Amygdala (tissue), 56 donors: ENCODE results near the gene CEL.

Experiments used
- DNase-seq, 56 donors: peaks; one replicate each; lab custom pipeline; 2025; lab: John Stamatoyannopoulos, UW

The CEL gene

GRCh38 chr9:133113949-133114885 is 52.4 kb downstream of the CEL start:
- peak in 38 of 56 donors; percentile 27 to 83 (median 59) for DNase-seq

GRCh38 chr9:133114886-133115603 is 53.3 kb downstream of the CEL start:
- DNase-seq: no peak

GRCh38 chr9:133115604-133116345 is 54.0 kb downstream of the CEL start:
- peak in 8 of 56 donors; percentile 22 to 47 (median 40) for DNase-seq

- DNase-seq: no peak
Measured at GRCh38 chr9:133116346-133117231, 54.8 kb downstream of the CEL start.

- DNase-seq: peak in 53 of 56 donors; percentile 34 to 94 (median 79)
Measured at GRCh38 chr9:133117271-133118178, 55.7 kb downstream of the CEL start.

- DNase-seq: no peak
Measured at GRCh38 chr9:133118179-133118520, 56.4 kb downstream of the CEL start.

- DNase-seq: no peak
Measured at GRCh38 chr9:133118568-133118967, 56.8 kb downstream of the CEL start.

GRCh38 chr9:133119103-133119845 is 57.5 kb downstream of the CEL start:
- DNase-seq: peak in 49 of 56 donors; percentile 35 to 87 (median 70)

- DNase-seq: peak in 21 of 56 donors; percentile 25 to 69 (median 52)
Measured at GRCh38 chr9:133119846-133120500, 58.2 kb downstream of the CEL start.

- peak in 1 of 56 donors; percentile 63 for DNase-seq
Measured at GRCh38 chr9:133120501-133121197, 58.9 kb downstream of the CEL start.
